ENCODE data around the gene TBL3. TPM values are rescaled to one million over a fixed set of nuclear protein-coding genes. Genes with fewer than 3 reads are reported as not detected.

Gene TBL3
- total RNA-seq, 1 experiment from 2014 or later = 42.4 TPM

DNA sequence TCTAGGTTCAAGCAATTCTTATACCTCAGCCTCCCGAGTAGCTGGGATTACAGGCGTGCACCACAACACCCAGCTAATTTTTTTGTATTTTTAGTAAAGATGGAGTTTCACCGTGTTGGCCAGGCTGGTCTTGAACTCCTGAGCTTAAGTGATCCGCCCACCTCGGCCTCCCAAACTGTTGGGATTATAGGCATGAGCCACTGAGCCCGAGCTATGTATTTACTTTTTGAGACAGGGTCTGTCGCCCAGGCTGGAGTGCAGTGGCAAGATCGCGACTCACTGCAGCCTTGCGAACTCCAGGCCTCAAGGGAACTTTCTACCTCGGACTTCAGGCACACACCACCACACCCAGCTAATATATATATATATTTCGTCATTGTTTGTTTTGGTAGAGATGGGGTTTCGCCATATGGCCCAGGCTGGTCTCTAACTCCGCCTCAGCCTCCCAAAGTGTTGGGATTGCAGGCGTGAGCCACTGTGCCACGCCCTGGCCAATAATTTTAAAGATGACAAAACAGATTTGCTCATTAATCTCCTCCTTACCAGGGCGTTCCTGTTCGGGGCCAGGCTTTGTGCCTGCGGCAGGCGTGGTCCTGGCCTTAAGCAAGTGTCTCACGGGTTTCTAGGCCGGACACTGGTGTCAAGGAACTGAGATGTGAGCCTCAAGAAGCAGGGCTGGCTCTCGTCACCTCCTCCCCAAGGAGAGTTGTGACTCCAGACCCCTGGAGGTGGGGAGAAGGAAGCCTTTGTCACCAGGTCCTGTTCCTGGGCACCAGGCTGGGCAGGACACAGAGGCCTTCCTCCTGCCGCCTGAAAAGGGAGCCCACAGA, 43.5 kb downstream of the TBL3 start:
- Histone ChIP-seq H3K4me1 (ENCODE audit: control insufficient read depth, insufficient read depth, low read length) (peaks cover 5% of the 10 kb centered on the region), H3K36me3 (ENCODE audit: control insufficient read depth, insufficient read depth, low read length) (no peaks in the 10 kb centered on the region; the same call in 1 of the 2 replicates), H3K4me3 (ENCODE audit: low read depth in 2 of 2, low read length in 2 of 2) (no peak overlapping the region), H3K9me3 (ENCODE audit: control insufficient read depth, insufficient read depth, low read depth, low read length) (no peaks in the 10 kb centered on the region), H3K27me3 (ENCODE audit: control insufficient read depth, insufficient read depth, low read length) (no peaks in the 10 kb centered on the region), H3K27ac (ENCODE audit: low read length) (no peak overlapping the region)
- TF ChIP-seq SIN3A (IDR thresholded peaks at IDR 0.05; ENCODE audit: borderline replicate concordance, insufficient read depth, low read depth, low read length) = no peak
- TF ChIP-seq, protein P1, sequence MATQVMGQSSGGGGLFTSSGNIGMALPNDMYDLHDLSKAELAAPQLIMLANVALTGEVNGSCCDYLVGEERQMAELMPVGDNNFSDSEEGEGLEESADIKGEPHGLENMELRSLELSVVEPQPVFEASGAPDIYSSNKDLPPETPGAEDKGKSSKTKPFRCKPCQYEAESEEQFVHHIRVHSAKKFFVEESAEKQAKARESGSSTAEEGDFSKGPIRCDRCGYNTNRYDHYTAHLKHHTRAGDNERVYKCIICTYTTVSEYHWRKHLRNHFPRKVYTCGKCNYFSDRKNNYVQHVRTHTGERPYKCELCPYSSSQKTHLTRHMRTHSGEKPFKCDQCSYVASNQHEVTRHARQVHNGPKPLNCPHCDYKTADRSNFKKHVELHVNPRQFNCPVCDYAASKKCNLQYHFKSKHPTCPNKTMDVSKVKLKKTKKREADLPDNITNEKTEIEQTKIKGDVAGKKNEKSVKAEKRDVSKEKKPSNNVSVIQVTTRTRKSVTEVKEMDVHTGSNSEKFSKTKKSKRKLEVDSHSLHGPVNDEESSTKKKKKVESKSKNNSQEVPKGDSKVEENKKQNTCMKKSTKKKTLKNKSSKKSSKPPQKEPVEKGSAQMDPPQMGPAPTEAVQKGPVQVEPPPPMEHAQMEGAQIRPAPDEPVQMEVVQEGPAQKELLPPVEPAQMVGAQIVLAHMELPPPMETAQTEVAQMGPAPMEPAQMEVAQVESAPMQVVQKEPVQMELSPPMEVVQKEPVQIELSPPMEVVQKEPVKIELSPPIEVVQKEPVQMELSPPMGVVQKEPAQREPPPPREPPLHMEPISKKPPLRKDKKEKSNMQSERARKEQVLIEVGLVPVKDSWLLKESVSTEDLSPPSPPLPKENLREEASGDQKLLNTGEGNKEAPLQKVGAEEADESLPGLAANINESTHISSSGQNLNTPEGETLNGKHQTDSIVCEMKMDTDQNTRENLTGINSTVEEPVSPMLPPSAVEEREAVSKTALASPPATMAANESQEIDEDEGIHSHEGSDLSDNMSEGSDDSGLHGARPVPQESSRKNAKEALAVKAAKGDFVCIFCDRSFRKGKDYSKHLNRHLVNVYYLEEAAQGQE (IDR thresholded peaks at IDR 0.05; ENCODE audit: insufficient read depth in 1 of 2, low read depth in 2 of 2, low read length in 1 of 2) = no peak
- TF ChIP-seq TCF7L2 (IDR thresholded peaks at IDR 0.05; ENCODE audit: low read depth, low read length) = no peak
- no peak for TF ChIP-seq POLR2AphosphoS5 (IDR thresholded peaks at IDR 0.05; ENCODE audit: low read depth, low read length)
- TF ChIP-seq, protein P2, sequence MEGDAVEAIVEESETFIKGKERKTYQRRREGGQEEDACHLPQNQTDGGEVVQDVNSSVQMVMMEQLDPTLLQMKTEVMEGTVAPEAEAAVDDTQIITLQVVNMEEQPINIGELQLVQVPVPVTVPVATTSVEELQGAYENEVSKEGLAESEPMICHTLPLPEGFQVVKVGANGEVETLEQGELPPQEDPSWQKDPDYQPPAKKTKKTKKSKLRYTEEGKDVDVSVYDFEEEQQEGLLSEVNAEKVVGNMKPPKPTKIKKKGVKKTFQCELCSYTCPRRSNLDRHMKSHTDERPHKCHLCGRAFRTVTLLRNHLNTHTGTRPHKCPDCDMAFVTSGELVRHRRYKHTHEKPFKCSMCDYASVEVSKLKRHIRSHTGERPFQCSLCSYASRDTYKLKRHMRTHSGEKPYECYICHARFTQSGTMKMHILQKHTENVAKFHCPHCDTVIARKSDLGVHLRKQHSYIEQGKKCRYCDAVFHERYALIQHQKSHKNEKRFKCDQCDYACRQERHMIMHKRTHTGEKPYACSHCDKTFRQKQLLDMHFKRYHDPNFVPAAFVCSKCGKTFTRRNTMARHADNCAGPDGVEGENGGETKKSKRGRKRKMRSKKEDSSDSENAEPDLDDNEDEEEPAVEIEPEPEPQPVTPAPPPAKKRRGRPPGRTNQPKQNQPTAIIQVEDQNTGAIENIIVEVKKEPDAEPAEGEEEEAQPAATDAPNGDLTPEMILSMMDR (IDR thresholded peaks at IDR 0.05) = no peak
- intact Hi-C loops (cut with micrococcal nuclease; ENCODE audit: unreplicated experiment) = no loop called here
- DNase-seq (ENCODE audit: low read depth, low spot score) (no peak), ATAC-seq (no peak)
- in situ Hi-C loops (cut with HindIII; ENCODE audit: low pct_unique_long_range_greater_than_20kb, low sequenced_read_pairs) = no loop called here
- no TSS peak for BruUV-seq (replicated peaks)
- POLR2A ChIA-PET = no interaction called here
- CTCF ChIA-PET = no interaction called here

- in situ Hi-C loops (cut with HindIII; ENCODE audit: low pct_unique_long_range_greater_than_20kb, low sequenced_read_pairs) = no loop called here
- no peaks in the 10 kb centered on the region for H3K9me3 ChIP-seq (ENCODE audit: control insufficient read depth, insufficient read depth, low read depth, low read length)
- H3K27ac ChIP-seq (ENCODE audit: low read length) = no peak overlapping the region
- ATAC-seq (no peak), DNase-seq (ENCODE audit: low read depth, low spot score) (no peak)
- TF ChIP-seq SIN3A (IDR thresholded peaks at IDR 0.05; ENCODE audit: borderline replicate concordance, insufficient read depth, low read depth, low read length) (no peak), TCF7L2 (IDR thresholded peaks at IDR 0.05; ENCODE audit: low read depth, low read length) (no peak), POLR2AphosphoS5 (IDR thresholded peaks at IDR 0.05; ENCODE audit: low read depth, low read length) (no peak)
- TF ChIP-seq, protein P1 (IDR thresholded peaks at IDR 0.05; ENCODE audit: insufficient read depth in 1 of 2, low read depth in 2 of 2, low read length in 1 of 2) = no peak
- TF ChIP-seq, protein P2 (IDR thresholded peaks at IDR 0.05) = no peak
- BruUV-seq (replicated peaks) = no TSS peak
- H3K4me3 ChIP-seq (ENCODE audit: low read depth in 2 of 2, low read length in 2 of 2) = no peak overlapping the region
- ChIA-PET POLR2A (no interaction called here), CTCF (no interaction called here)
- no peaks in the 10 kb centered on the region for H3K27me3 ChIP-seq (ENCODE audit: control insufficient read depth, insufficient read depth, low read length)
- H3K4me1 ChIP-seq (ENCODE audit: control insufficient read depth, insufficient read depth, low read length) = peaks cover 3% of the 10 kb centered on the region; the same call in 1 of the 2 replicates
- intact Hi-C loops (cut with micrococcal nuclease; ENCODE audit: unreplicated experiment) = no loop called here
- H3K36me3 ChIP-seq (ENCODE audit: control insufficient read depth, insufficient read depth, low read length) = no peaks in the 10 kb centered on the region; the same call in 1 of the 2 replicates
These were observed 44.0 kb downstream of the TBL3 start for GRCh38 chr16:2015947-2016208.
